IMR-90 (cell line): ENCODE measurements around the gene SYNGR1. TPM values are rescaled to one million over a fixed set of nuclear protein-coding genes. Genes with fewer than 3 reads are reported as not detected.
"Not testable (repeated sequence)": the region's sequence is repeated elsewhere in the genome, so short reads cannot be mapped to it uniquely, and the experiment has no call there.

Source experiments
- ATAC-seq: fragments of 200-7000 bp; cut with Tn5 transposase; 2 replicates; pipeline ENCODE4 v1.9.1; 2020; ENCODE audit warnings: low read depth, mild to moderate bottlenecking, moderate library complexity
- BruUV-seq: library from RNA; stranded (reverse); fragments of 400-500 nt; replicated peaks from 2 replicates; lab custom pipeline; 2021; lab: Mats Ljungman, UMichigan
- CTCF ChIA-PET: fragments of 300-600 bp; formaldehyde crosslinking; extraction: SDS; loops from one replicate; lab custom pipeline; 2021; ENCODE audit warnings: antibody characterized with exemption; lab: Yijun Ruan, JAX
- POLR2A ChIA-PET: fragments of 300-600 bp; sonication (Branson Sonifier 250); formaldehyde crosslinking; loops from one replicate; lab custom pipeline; 2022; ENCODE audit warnings: antibody characterized with exemption; ENCODE audit not compliant: unreplicated experiment; lab: Charles Lee
- DNase-seq: peaks from one replicate; pipeline ENCODE4 v3.0.0; 2013
- H2AFZ ChIP-seq: replicated peaks from 2 replicates; pipeline ENCODE3; 2013; ENCODE audit warnings: low read length, mild to moderate bottlenecking; ENCODE audit not compliant: poor library complexity
- H2AK5ac ChIP-seq: 2 replicates; pipeline ENCODE4 v1.6.1; 2013; ENCODE audit warnings: low read depth, low read length, inconsistent platforms
- H2AK9ac ChIP-seq: replicated peaks from 2 replicates; pipeline ENCODE3; 2013; ENCODE audit warnings: mild to moderate bottlenecking, low read depth, low read length, moderate library complexity; ENCODE audit not compliant: poor library complexity
- H2BK120ac ChIP-seq: 2 replicates; pipeline ENCODE4 v1.6.1; 2013; ENCODE audit warnings: low read depth, low read length, inconsistent platforms
- H2BK15ac ChIP-seq: 3 replicates; pipeline ENCODE4 v1.6.1; 2013; ENCODE audit warnings: low read depth, low read length, inconsistent platforms
- H2BK20ac ChIP-seq: 2 replicates; pipeline ENCODE4 v1.6.1; 2013; ENCODE audit warnings: low read depth, mild to moderate bottlenecking, inconsistent platforms, low read length, moderate library complexity
- H2BK5ac ChIP-seq: 2 replicates; pipeline ENCODE4 v1.6.1; 2013; ENCODE audit warnings: mild to moderate bottlenecking, low read depth, low read length, inconsistent platforms; ENCODE audit not compliant: poor library complexity, severe bottlenecking
- H3K14ac ChIP-seq: replicated peaks from 2 replicates; pipeline ENCODE4 v1.6.1; 2013; ENCODE audit warnings: low read depth, low read length, inconsistent platforms
- H3K18ac ChIP-seq: 2 replicates; pipeline ENCODE4 v1.6.1; 2013; ENCODE audit warnings: low read depth, low read length, control low read depth
- H3K23ac ChIP-seq: 2 replicates; pipeline ENCODE4 v1.6.1; 2013; ENCODE audit warnings: low read depth, low read length, inconsistent platforms
- H3K27ac ChIP-seq: 2 replicates; pipeline ENCODE4 v1.5.1; 2013; ENCODE audit warnings: mild to moderate bottlenecking, control low read depth, low read length; ENCODE audit not compliant: insufficient read depth
- H3K27me3 ChIP-seq: 2 replicates; pipeline ENCODE4 v1.6.1; 2013; ENCODE audit warnings: low read length; ENCODE audit not compliant: control insufficient read depth, insufficient read depth
- H3K36me3 ChIP-seq: 2 replicates; pipeline ENCODE4 v1.6.1; 2013; ENCODE audit warnings: low read length, mixed read lengths; ENCODE audit not compliant: control insufficient read depth, insufficient read depth
- H3K4ac ChIP-seq: 2 replicates; pipeline ENCODE4 v1.6.1; 2013; ENCODE audit warnings: low read depth, low read length, inconsistent platforms
- H3K4me1 ChIP-seq: 2 replicates; pipeline ENCODE4 v1.6.1; 2013; ENCODE audit warnings: low read length, mixed read lengths; ENCODE audit not compliant: control insufficient read depth, insufficient read depth
- H3K4me2 ChIP-seq: 2 replicates; pipeline ENCODE4 v1.6.1; 2013; ENCODE audit warnings: low read depth, mild to moderate bottlenecking, control low read depth, low read length, moderate library complexity
- H3K4me3 ChIP-seq: 2 replicates; pipeline ENCODE4 v1.5.1; 2013; ENCODE audit warnings: low read depth, mild to moderate bottlenecking, control low read depth, low read length, moderate library complexity; ENCODE audit not compliant: insufficient read depth
- H3K56ac ChIP-seq: 2 replicates; pipeline ENCODE4 v1.6.1; 2013; ENCODE audit warnings: low read length, inconsistent platforms; ENCODE audit not compliant: insufficient read depth; ENCODE audit errors: extremely low read depth
- H3K79me1 ChIP-seq, 2 experiments: 2 replicates each; pipeline ENCODE4 v1.6.1; 2013; ENCODE audit warnings: low read length in 2 of 2, inconsistent platforms in 1 of 2, low read depth in 1 of 2
- H3K9ac ChIP-seq: 2 replicates; pipeline ENCODE4 v1.6.1; 2013; ENCODE audit warnings: low read depth, low read length, control low read depth
- H3K9me1 ChIP-seq: 2 replicates; pipeline ENCODE4 v1.6.1; 2013; ENCODE audit warnings: low read length, inconsistent platforms; ENCODE audit not compliant: insufficient read depth
- H3K9me3 ChIP-seq: 2 replicates; pipeline ENCODE4 v1.6.1; 2013; ENCODE audit warnings: low read length; ENCODE audit not compliant: control insufficient read depth, insufficient read depth
- H4K20me1 ChIP-seq: 2 replicates; pipeline ENCODE4 v1.6.1; 2013; ENCODE audit warnings: low read length, inconsistent platforms; ENCODE audit not compliant: insufficient read depth
- H4K5ac ChIP-seq: 2 replicates; pipeline ENCODE4 v1.6.1; 2013; ENCODE audit warnings: mild to moderate bottlenecking, low read depth, low read length, control low read depth
- H4K8ac ChIP-seq, 2 experiments: 2 replicates each; pipeline ENCODE4 v1.6.1; 2013; ENCODE audit warnings: low read depth in 2 of 2, low read length in 2 of 2, control low read depth in 1 of 2, inconsistent platforms in 1 of 2
- H4K91ac ChIP-seq: 2 replicates; pipeline ENCODE4 v1.6.1; 2013; ENCODE audit warnings: low read depth, low read length, inconsistent platforms; ENCODE audit not compliant: insufficient read depth
- whole genome bisulfite sequencing, 2 experiments: methylation state at CpG; one replicate each; pipeline versions ENCODE4 v1.1.5 to v1.1.7; 2013; ENCODE audit warnings: missing lambda C conversion rate in 2 of 2; ENCODE audit not compliant: insufficient read length in 1 of 2; ENCODE audit errors: extremely low coverage in 2 of 2; 5-methylcytosine and 5-hydroxymethylcytosine counted together
- dilution Hi-C: fragments of 300-500 bp; cut with HindIII; formaldehyde crosslinking; loops from one replicate; pipeline ENCODE4 v1.14.3; 2018; ENCODE audit warnings: low sequenced_read_pairs; ENCODE audit not compliant: unreplicated experiment
- in situ Hi-C: fragments of 300-500 bp; cut with MboI; formaldehyde crosslinking; loops from 3 replicates; pipeline ENCODE4 v1.14.3; 2019; ENCODE audit warnings: low sequenced_read_pairs, inconsistent platforms, mixed read lengths
- intact Hi-C: fragments of 100-400 bp; cut with micrococcal nuclease; formaldehyde crosslinking; loops from 2 replicates; pipeline ENCODE4 v1.10.0; 2022
- polyA plus RNA-seq, 3 experiments: library from polyadenylated mRNA; depleted of rRNA; stranded (reverse); fragments of >200 nt; gene quantifications; 2 replicates each; pipeline ENCODE4 v1.2.3, GENCODE V29; 2012; ENCODE audit warnings: low replicate concordance in 1 of 3
- total RNA-seq: library from RNA; depleted of rRNA; stranded (reverse); fragments of >200 nt; gene quantifications from 2 replicates; pipeline ENCODE4 v1.2.3, GENCODE V29; 2012

The SYNGR1 gene
- total and polyA plus RNA-seq, 2 of the 4 experiments (the other 2 are of a cell fraction) = 6.3 to 81.5 TPM

DNA sequence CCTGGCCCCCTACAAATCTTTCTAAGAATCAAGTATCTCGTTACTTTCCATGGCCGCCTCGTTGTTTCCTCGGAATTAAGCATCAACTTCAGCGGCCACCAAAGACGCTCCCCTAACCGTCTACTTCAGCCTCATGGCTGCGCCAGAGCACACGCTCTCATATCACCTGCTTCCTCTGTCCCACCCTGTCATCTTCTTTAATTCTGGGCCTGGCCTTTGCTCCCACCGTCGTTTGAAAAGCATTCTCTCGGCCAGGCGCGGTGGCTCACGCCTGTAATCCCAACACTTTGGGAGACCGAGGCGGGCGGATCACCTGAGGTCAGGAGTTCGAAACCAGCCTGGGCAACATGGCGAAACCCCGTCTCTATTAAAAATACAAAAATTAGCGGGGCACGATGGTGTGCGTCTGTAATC lies 29.2 kb upstream of the SYNGR1 start:
- CTCF ChIA-PET, DNase-seq, H3K14ac ChIP-seq, H2BK20ac ChIP-seq, ATAC-seq, H3K9me3 ChIP-seq, H3K27me3 ChIP-seq, intact Hi-C loops, H2BK15ac ChIP-seq, H3K4me1 ChIP-seq, H3K9me1 ChIP-seq, in situ Hi-C loops, POLR2A ChIA-PET, BruUV-seq, H3K23ac ChIP-seq, H3K4me2 ChIP-seq, H3K18ac ChIP-seq, H3K56ac ChIP-seq, H4K91ac ChIP-seq, H3K4me3 ChIP-seq, H3K9ac ChIP-seq, dilution Hi-C loops: not testable (repeated sequence)
- Histone ChIP-seq H3K27ac (0 out of 2 replicates have a peak overlapping the region, but pooled peaks have one; percentile 4), H2AFZ (peak overlapping the region; percentile 61), H2AK5ac (peak overlapping the region; percentile 82; the same call in 1 of the 2 replicates), H3K36me3 (peaks cover 23% of the 10 kb centered on the region), H2AK9ac (peak overlapping the region; percentile 93), H4K20me1 (peaks cover 38% of the 10 kb centered on the region), H2BK120ac (peak overlapping the region; percentile 44; the same call in 1 of the 2 replicates), H4K8ac (peak overlapping the region; percentile 87 to 92), H3K79me1 (peaks cover 5 to 21% of the 10 kb centered on the region in 2 experiments; a peak in 3 of 4 replicates), H4K5ac (peak overlapping the region; percentile 66; the same call in 1 of the 2 replicates), H2BK5ac (peak overlapping the region; percentile 32), H3K4ac (0 out of 2 replicates have a peak overlapping the region, but pooled peaks have one; percentile 26)
- 95% methylated on average over 12 of the region's 24 CpGs; no CpG with 5 or more reads in 1 of the 2 experiments for WGBS, 2 experiments
